KBM-7 (cell line): ENCODE results near the gene HNRNPA1.

Experiments used
- DNase-seq: peaks from one replicate; pipeline ENCODE4 v3.0.0-alpha.2; 2015
- in situ Hi-C: fragments of 300-500 bp; cut with MboI; formaldehyde crosslinking; loops from 2 replicates; pipeline ENCODE4 v1.14.3; 2020; ENCODE audit warnings: low sequenced_read_pairs, low pct_unique_long_range_greater_than_20kb, mixed read lengths

HNRNPA1 gene

DNA sequence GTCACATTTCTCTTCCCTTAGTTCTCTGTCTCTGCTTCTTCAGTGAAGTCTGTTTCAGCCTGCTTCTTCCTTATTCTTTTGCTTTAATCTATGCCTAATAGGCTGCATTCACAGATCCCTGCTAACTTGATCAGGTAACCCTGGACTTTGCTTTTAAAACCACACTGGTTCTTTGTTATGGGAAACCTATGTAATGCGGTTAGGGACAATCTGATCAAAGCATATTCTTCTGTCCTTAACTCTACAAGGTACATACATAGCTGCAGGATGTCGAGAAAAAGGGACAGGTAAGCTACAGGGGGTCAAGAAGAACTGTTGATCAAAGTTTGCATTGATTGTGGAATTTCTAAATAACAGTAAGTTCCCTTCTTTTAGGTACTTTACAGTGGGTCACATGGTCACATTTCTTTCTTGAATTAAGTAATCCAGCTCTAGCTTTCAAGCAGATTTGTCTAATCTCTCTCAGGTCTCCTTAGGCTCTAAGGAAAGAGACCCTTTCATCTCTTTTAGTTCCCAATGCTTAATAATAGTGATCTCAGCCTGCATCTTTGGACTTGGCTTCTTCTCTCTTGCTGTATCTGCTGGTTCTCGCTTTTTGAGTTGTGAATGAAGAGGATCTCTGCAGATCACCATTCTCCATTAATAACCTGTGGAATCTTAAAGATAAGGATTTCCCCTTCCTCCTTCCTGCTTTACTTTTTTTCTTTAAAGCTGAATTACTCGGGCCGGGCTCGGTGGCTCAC is 48.2 kb downstream of the HNRNPA1 start:
- no peak for DNase-seq
- in situ Hi-C loops = no loop called here

DNA sequence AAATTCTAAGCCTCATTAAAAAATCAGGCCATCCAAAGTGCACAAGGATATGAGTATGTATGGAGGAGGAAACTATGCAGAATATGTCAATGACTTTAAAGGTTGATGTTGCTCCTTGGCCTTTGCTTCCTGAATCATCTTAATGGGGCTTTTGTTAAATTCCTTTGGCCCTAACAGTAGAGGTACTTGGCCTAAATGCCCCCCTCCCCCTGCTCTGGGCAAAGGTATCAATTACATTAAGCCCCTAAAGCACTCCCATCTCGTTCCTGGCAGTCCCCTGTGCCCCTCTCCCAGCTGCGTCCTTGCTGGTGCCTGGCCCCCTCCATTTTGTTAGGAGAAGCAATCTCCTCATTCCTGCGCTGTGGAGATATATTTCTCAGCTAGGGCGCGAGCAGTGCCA is 49.2 kb downstream of the HNRNPA1 start:
- no peak for DNase-seq
- in situ Hi-C loops = no loop called here

GRCh38 chr12:54330442-54330841 is 49.9 kb downstream of the HNRNPA1 start:
- in situ Hi-C loops = no loop called here
- DNase-seq = no peak

DNA sequence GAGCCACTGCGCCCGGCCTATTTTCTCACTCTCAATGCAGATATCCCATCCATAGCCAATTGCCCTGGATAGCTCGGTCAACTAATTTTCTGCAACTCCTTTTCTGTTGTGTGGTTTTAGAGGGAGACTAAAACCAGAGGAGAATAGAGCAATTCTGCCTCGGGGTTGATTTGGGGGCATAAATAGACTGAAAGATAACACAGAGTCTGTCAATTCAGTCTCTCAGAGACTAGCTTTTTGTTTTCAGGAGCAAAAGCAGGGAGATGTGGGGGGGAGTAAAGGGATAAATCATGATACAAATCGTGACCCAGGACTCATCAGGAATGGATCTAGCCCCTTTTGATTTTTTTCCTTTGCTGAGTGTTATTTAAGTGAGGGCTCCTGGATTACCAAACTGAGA is 50.9 kb downstream of the HNRNPA1 start:
- in situ Hi-C loops = no loop called here
- no peak for DNase-seq

DNA sequence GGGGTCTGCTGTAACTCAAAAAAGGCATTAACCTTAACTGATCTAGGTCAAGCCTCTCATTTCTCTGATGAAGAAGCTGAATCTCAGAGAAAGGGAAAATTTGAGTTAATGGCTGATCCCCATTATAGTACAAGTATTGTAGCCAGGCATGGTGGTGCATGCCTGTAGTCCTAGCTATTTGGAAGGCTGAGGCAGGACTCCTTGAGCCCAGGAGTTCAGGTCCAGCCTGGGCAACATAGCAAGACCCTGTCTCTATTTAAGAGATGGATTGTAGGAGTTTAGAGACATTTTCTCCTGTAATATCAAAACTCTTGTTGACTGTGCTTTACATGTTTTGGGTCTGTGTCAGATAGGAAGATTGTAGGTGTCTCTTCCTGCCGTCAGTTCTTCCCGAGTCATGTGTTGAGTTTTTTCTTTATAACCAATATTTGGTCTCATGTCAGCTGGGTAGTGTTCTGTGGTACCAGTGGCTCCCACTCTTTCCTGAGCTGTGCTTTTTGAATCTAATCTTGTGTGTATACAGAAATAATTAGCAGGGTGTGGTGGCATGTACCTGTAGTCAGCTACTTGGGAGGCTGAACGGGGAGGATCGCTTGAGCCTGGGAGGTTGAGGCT is 53.0 kb downstream of the HNRNPA1 start:
- no peak for DNase-seq
- in situ Hi-C loops = no loop called here
